Activated CD8-positive, alpha-beta memory T cell treated with anti-CD3 and anti-CD28 coated beads, Interleukin-2, amount 50 U/mL, for 24 hours (primary cell): ENCODE data around the gene CLSTN1.

ENCODE experiments used
- DNase-seq: peaks from one replicate; pipeline ENCODE4 v3.0.0-alpha.2; 2020; ENCODE audit errors: extremely low read depth

Gene CLSTN1

DNA sequence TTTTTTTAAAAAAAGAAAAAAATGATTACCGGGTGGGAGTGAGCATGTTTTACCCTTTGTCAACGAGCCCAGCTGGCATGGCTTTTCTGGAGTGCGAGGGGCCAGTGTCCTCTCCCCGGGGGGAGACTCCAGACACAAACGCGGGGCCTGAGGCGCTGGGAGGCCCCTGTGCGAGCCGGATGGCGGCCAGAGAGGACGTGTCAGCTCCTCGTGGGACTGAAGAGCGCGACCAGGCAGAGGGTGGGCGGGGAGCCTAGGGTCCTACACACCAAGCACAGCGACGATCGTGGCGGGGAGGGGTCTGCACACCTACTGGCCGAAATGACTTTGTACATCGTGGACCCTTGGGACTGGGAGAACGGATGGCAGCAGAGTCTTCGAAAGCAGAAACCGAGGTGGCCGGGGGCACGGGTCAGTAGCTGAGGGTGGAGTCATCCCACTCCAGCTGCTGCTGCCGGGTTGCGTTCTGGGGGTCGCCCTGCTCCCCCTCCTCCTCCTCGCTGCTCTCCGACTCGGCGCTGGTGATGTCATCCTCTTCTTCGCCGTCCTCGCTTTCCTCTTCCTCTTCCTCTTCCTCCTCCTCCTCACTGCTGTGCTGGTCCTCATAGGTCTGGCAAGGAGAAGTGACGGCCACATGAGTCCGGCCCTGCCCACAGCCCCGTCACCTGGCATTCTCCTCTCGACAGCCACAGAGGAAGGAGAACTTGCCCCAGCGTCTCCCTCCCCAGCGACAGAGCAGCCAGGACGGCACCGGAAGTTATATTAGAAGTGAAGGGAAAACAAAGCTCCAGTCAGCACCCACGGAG lies 93.5 kb downstream of the CLSTN1 start:
- no peak for DNase-seq

DNA sequence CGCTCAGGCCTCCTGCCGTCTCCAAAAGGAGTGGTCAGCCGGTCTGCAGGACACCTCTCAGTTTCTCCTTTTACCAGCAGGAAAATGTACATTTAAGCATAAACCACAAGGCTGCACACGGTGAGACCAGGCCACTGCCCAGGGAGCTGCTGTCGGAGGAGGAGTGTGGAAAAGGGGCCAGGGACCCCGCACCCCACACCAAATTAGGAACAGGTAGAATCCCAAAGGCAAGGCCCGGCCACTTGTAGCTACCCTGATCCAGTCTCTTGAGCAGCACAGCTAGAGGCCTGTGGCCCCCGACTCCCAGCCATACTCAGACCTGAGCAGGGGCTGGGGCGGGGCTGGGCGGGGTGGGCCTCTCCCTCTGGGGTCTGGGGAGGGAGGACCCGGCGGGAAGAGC lies 94.2 kb downstream of the CLSTN1 start:
- DNase-seq = no peak

DNA sequence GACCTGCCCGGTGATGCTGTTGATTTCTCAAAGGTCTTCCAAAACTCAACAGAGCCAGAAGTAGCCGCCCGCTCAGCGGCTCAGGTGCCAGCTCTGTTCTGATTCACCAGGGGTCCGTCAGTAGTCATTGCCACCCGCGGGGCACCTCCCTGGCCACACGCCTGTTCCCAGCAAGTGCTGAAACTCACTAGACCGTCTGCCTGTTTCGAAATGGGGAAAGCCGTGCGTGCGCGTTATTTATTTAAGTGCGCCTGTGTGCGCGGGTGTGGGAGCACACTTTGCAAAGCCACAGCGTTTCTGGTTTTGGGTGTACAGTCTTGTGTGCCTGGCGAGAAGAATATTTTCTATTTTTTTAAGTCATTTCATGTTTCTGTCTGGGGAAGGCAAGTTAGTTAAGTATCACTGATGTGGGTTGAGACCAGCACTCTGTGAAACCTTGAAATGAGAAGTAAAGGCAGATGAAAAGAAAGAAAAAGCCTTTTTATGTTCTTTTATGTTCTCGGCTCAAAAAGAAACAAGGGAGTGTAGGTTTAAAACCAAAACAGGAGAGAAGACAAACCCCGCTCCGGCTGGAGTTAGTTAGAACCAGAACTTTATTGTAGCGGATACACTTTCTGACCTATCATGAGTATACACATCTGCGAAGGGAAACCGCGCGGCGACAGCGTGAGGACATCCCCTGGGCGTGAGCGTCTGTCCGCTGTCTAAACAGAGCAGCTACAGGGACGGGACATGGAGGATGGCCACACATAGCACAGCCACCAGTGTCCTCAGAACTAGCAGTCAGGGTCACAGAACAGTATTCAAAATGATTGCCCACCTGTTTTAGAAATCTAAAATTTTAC lies 95.1 kb downstream of the CLSTN1 start:
- DNase-seq = no peak

GRCh38 chr1:9726905-9727595 lies 96.7 kb downstream of the CLSTN1 start:
- DNase-seq = no peak

DNA sequence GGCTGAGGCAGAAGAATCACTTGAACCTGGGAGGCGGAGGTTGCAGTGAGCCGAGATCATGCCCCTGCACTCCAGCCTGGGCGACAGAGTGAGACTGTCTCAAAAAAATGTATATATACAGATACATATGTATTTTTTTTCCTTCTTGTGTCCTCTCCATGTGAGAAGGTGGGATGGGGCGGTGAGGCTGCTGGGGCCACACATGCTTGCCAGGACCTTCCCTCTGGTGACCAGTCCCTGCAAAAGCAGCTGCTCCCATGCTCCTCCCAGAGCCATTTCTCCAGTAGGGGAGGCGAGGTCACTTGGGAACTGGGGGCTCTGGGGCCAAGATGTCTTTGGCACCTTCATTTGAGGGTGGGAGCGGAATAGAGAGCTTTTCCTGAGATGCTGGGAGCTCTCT lies 97.4 kb downstream of the CLSTN1 start:
- DNase-seq = no peak

- DNase-seq = peak; percentile 42
These were observed 98.9 kb downstream of the CLSTN1 start for GRCh38 chr1:9724706-9725476.

GRCh38 chr1:9723926-9724325 lies 99.8 kb downstream of the CLSTN1 start:
- no peak for DNase-seq

- no peak for DNase-seq
These were observed 100.5 kb downstream of the CLSTN1 start for GRCh38 chr1:9723068-9723805.

GRCh38 chr1:9722378-9722749 lies 101.4 kb downstream of the CLSTN1 start:
- DNase-seq = no peak

DNA sequence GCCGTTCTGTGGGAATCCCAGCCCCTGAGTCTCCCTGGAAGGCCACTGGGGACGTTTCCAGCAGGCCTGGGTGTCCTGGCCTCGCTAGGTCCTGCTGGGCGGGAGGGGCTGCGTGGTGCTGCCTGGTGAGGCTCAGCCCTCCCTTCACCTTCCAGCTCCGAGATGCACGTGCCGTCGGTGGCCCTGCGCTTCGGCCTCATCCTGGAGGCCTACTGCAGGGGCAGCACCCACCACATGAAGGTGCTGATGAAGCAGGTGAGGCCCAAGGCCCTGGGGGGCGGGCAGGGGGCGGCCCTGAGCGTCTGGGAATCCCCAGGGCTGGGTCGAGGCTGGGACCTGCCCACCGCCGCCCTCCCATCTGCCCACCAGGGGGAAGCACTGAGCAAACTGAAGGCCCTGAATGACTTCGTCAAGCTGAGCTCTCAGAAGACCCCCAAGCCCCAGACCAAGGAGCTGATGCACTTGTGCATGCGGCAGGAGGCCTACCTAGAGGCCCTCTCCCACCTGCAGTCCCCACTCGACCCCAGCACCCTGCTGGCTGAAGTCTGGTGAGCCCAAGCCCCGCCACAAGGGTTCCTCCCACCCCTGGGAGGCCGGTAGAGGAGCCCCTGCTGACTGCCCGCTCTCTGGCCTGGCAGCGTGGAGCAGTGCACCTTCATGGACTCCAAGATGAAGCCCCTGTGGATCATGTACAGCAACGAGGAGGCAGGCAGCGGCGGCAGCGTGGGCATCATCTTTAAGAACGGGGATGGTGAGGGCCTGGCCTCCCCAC lies 102.0 kb downstream of the CLSTN1 start:
- peak; percentile 54 for DNase-seq

GRCh38 chr1:9720785-9721605 lies 102.8 kb downstream of the CLSTN1 start:
- no peak for DNase-seq

GRCh38 chr1:9719978-9720722 lies 103.6 kb downstream of the CLSTN1 start:
- no peak for DNase-seq

DNA sequence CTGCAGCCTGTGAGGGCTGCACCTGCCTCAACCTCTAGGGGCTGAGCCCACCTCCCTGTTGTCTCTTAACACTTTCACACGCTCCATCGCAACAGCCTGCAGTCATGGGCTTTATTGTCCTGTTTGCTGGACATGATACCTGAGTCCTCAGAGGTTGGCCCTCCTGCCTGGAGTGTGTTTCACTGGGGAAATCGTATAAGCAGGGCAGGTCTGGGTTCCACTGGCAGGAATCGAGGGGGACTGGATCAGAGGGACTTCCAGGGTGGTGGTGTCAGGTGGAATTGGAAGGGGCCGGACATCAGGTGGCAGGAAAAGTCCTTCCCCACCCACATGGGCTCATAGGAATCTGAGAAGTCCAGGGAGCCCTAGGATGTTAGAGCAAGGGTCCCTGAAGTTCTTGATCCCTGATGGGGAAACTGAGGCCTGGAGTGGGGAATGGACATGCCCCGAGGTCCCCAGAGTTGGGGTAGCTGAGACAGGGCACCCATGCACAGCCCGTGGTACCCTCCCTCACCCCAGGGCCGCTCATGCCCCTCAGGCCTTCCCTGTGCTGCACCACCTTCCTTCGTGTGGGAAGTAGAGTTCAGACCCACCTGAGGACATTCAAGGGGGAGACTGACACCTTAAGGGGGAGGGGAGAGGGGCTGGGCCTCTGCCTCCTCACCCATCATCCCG lies 105.6 kb downstream of the CLSTN1 start:
- DNase-seq = no peak

DNA sequence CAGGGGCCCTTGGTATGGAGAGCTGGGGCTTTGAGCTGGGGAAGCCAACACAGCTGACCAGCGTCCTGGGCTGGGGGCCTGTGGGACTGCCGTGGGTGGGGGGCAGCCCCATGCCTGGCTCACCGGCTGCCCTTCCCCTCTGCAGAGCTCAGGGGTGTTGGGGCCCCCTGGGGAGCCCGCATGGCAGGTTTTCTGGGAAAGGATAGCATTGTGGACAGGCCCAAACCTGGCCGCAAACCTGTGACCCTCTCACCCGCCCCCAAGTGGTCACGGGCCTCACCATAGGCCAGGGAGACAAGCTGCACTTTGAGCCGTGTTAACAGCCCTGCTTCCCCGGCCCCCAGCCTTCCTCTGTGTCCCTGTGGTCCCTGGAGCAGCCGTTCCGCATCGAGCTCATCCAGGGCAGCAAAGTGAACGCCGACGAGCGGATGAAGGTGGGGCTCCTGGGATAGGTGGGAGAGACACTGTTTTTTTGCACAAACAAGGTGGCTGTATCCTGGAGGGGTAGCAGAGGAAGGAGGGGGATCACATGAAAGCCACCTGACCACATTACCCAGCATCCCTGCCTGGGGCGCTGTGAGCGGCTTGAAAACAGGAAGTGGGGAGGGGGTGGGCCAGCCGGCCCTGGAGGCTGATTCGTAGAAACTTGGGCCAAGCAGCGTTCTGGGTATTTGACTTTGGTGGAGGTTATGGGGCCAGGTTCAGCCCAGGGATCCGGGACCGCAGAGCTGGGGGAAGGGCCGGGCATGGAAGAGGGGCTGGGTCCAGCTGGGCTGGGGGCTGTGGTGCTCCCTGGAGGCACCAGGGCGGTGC lies 106.4 kb downstream of the CLSTN1 start:
- peak; percentile 63 for DNase-seq

GRCh38 chr1:9716404-9717192 lies 107.2 kb downstream of the CLSTN1 start:
- no peak for DNase-seq

- DNase-seq = no peak
These were observed 108.1 kb downstream of the CLSTN1 start for GRCh38 chr1:9715536-9716226.
